ENCODE measurements around the gene OGA.

The OGA gene

GRCh38 chr10:101769541-101770180 is 48.6 kb downstream of the OGA start:
- Histone ChIP-seq H3K9me3 (ENCODE audit: control insufficient read depth, insufficient read depth, low read length) (no peaks in the 10 kb centered on the region), H3K36me3 (ENCODE audit: control insufficient read depth, insufficient read depth, low read length) (no peaks in the 10 kb centered on the region), H3K4me1 (ENCODE audit: control insufficient read depth, insufficient read depth, low read length) (peaks cover 11% of the 10 kb centered on the region), H3K4me3 (ENCODE audit: low read depth, low read length) (no peak overlapping the region), H3K27me3 (ENCODE audit: control insufficient read depth, insufficient read depth, low read length) (peaks cover 34% of the 10 kb centered on the region), H3K9ac (ENCODE audit: low read depth, low read length) (no peak overlapping the region)

GRCh38 chr10:101768791-101769170 is 49.5 kb downstream of the OGA start:
- Histone ChIP-seq H3K9ac (ENCODE audit: low read depth, low read length) (no peak overlapping the region), H3K4me3 (ENCODE audit: low read depth, low read length) (no peak overlapping the region), H3K27me3 (ENCODE audit: control insufficient read depth, insufficient read depth, low read length) (peaks cover 26% of the 10 kb centered on the region), H3K9me3 (ENCODE audit: control insufficient read depth, insufficient read depth, low read length) (no peaks in the 10 kb centered on the region), H3K36me3 (ENCODE audit: control insufficient read depth, insufficient read depth, low read length) (no peaks in the 10 kb centered on the region), H3K4me1 (ENCODE audit: control insufficient read depth, insufficient read depth, low read length) (peaks cover 10% of the 10 kb centered on the region)

GRCh38 chr10:101767966-101768790 is 50.1 kb downstream of the OGA start:
- Histone ChIP-seq H3K36me3 (ENCODE audit: control insufficient read depth, insufficient read depth, low read length) (no peaks in the 10 kb centered on the region), H3K27me3 (ENCODE audit: control insufficient read depth, insufficient read depth, low read length) (peaks cover 20% of the 10 kb centered on the region), H3K4me1 (ENCODE audit: control insufficient read depth, insufficient read depth, low read length) (peaks cover 6% of the 10 kb centered on the region), H3K4me3 (ENCODE audit: low read depth, low read length) (no peak overlapping the region), H3K9me3 (ENCODE audit: control insufficient read depth, insufficient read depth, low read length) (no peaks in the 10 kb centered on the region), H3K9ac (ENCODE audit: low read depth, low read length) (no peak overlapping the region)

GRCh38 chr10:101767600-101767945 is 50.7 kb downstream of the OGA start:
- Histone ChIP-seq H3K9me3 (ENCODE audit: control insufficient read depth, insufficient read depth, low read length) (no peaks in the 10 kb centered on the region), H3K4me1 (ENCODE audit: control insufficient read depth, insufficient read depth, low read length) (peaks cover 2% of the 10 kb centered on the region), H3K27me3 (ENCODE audit: control insufficient read depth, insufficient read depth, low read length) (peaks cover 14% of the 10 kb centered on the region), H3K4me3 (ENCODE audit: low read depth, low read length) (no peak overlapping the region), H3K36me3 (ENCODE audit: control insufficient read depth, insufficient read depth, low read length) (no peaks in the 10 kb centered on the region), H3K9ac (ENCODE audit: low read depth, low read length) (no peak overlapping the region)

GRCh38 chr10:101766753-101767599 is 51.3 kb downstream of the OGA start:
- Histone ChIP-seq H3K4me1 (ENCODE audit: control insufficient read depth, insufficient read depth, low read length) (peaks cover 1% of the 10 kb centered on the region), H3K4me3 (ENCODE audit: low read depth, low read length) (no peak overlapping the region), H3K36me3 (ENCODE audit: control insufficient read depth, insufficient read depth, low read length) (no peaks in the 10 kb centered on the region), H3K27me3 (ENCODE audit: control insufficient read depth, insufficient read depth, low read length) (peaks cover 8% of the 10 kb centered on the region), H3K9me3 (ENCODE audit: control insufficient read depth, insufficient read depth, low read length) (no peaks in the 10 kb centered on the region), H3K9ac (ENCODE audit: low read depth, low read length) (no peak overlapping the region)

DNA sequence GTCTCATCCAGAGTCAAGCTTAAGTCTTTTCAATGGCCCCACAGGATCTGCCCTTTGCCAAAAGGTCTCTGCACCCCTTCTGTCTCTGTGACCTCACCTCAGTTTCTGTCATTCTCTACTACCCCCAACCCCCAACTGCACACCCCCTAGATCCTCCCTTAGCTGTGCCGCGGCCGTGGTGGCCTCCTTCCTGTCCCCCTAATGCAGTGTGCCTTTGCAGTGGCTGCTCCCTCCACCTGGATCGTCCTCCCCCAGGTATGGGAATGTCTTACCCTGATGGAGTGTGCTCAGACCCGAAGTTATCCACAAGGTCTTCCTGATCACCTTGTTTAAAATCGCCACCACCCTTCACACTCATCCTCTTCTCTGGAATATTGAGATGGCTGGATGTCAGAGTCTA is 51.9 kb downstream of the OGA start:
- peaks cover 3% of the 10 kb centered on the region for H3K27me3 ChIP-seq (ENCODE audit: control insufficient read depth, insufficient read depth, low read length)
- no peaks in the 10 kb centered on the region for H3K36me3 ChIP-seq (ENCODE audit: control insufficient read depth, insufficient read depth, low read length)
- no peaks in the 10 kb centered on the region for H3K4me1 ChIP-seq (ENCODE audit: control insufficient read depth, insufficient read depth, low read length)

DNA sequence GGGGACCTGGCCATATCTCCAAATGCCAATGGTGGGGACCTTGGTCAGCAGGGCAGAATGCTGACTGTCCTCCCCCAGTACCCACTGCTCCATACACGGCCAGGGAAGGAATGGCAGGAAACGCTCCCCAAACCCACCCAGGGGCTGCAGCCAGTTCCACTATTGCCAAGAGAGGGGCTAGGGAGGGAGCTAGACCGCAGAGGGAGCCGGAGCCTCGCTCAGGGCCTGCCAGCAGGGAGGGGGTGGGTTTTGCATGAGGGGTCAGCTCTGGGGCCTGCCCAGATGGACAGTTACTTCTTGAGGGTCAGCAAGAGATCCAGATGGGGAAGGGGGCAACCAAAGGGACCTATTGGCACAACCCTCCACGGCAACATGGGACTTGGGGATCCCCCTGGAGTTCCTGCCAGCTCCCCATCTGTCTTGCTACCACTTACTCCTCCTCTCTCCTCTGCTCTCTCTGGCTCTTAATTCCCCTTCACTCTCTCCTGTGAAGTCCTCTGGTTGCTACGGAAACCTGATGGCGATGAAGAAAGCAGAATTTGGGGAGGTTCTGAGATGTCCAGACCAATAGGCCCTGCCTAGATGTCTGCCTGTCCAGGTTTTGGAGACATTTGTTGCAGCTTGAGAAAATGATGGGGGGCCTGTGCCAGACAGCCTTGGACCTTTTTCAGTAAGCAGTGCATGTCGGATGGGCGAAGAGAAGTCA is 55.0 kb downstream of the OGA start:
- Histone ChIP-seq H3K4me3 (ENCODE audit: low read depth, low read length) (no peak overlapping the region), H3K27me3 (ENCODE audit: control insufficient read depth, insufficient read depth, low read length) (peaks cover 5% of the 10 kb centered on the region), H3K9ac (ENCODE audit: low read depth, low read length) (no peak overlapping the region), H3K36me3 (ENCODE audit: control insufficient read depth, insufficient read depth, low read length) (no peaks in the 10 kb centered on the region), H3K9me3 (ENCODE audit: control insufficient read depth, insufficient read depth, low read length) (no peaks in the 10 kb centered on the region), H3K4me1 (ENCODE audit: control insufficient read depth, insufficient read depth, low read length) (no peaks in the 10 kb centered on the region)

More for the DNA sequence above, 51.9 kb downstream of the OGA start:
- H3K9ac ChIP-seq (ENCODE audit: low read depth, low read length), result no peak overlapping the region
- H3K9me3 ChIP-seq (ENCODE audit: control insufficient read depth, insufficient read depth, low read length), result no peaks in the 10 kb centered on the region
- H3K4me3 ChIP-seq (ENCODE audit: low read depth, low read length), result no peak overlapping the region

GRCh38 chr10:101762736-101763135 is 55.5 kb downstream of the OGA start:
- no peak overlapping the region for H3K9ac ChIP-seq (ENCODE audit: low read depth, low read length)
- H3K27me3 ChIP-seq (ENCODE audit: control insufficient read depth, insufficient read depth, low read length), result peaks cover 6% of the 10 kb centered on the region

DNA sequence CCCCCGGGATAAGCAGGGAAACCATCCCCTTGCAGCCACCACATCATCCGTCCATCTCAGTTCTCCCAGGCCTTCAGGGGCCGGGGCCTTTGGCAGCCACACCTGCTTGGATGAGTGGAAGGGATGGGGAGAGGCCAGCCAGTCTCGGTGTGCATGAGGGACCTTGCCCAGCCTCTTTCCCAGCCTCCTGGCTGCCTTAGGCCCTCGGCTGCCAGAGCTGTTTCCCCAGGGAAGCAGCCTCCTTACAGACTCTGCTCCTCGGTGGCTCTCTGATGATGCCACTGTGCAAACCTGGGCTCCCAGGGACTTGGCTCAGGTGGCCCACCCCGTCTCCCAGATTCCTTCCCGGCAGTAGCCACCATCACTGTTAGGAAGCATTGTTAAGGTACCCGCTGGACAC is 57.0 kb downstream of the OGA start:
- Histone ChIP-seq H3K4me3 (ENCODE audit: low read depth, low read length) (no peak overlapping the region), H3K36me3 (ENCODE audit: control insufficient read depth, insufficient read depth, low read length) (no peaks in the 10 kb centered on the region), H3K9ac (ENCODE audit: low read depth, low read length) (no peak overlapping the region), H3K9me3 (ENCODE audit: control insufficient read depth, insufficient read depth, low read length) (no peaks in the 10 kb centered on the region), H3K27me3 (ENCODE audit: control insufficient read depth, insufficient read depth, low read length) (peaks cover 7% of the 10 kb centered on the region), H3K4me1 (ENCODE audit: control insufficient read depth, insufficient read depth, low read length) (no peaks in the 10 kb centered on the region)

More at GRCh38 chr10:101762736-101763135, 55.5 kb downstream of the OGA start:
- H3K36me3 ChIP-seq (ENCODE audit: control insufficient read depth, insufficient read depth, low read length), result no peaks in the 10 kb centered on the region
- no peaks in the 10 kb centered on the region for H3K4me1 ChIP-seq (ENCODE audit: control insufficient read depth, insufficient read depth, low read length)
- no peaks in the 10 kb centered on the region for H3K9me3 ChIP-seq (ENCODE audit: control insufficient read depth, insufficient read depth, low read length)
- H3K4me3 ChIP-seq (ENCODE audit: low read depth, low read length), result no peak overlapping the region

DNA sequence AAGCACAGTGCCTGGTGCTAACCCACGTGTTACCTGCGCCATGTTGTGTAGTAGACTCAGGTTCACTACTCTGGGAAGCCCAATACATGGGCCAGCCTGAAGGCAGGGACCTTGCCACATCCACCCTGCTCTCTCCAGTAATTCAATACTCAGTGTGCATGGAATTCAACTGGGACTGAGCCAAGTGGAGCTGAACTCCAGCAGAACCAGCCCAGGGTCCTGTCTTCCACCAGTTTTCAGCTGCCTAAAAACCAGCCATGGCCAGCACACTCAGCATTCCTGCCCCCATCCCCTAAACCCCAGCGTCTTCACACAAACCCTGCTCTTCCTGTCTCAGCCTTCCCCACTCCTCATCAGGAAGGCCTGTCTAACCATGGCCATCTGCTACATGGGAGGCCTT is 57.7 kb downstream of the OGA start:
- Histone ChIP-seq H3K27me3 (ENCODE audit: control insufficient read depth, insufficient read depth, low read length) (peaks cover 7% of the 10 kb centered on the region), H3K9me3 (ENCODE audit: control insufficient read depth, insufficient read depth, low read length) (no peaks in the 10 kb centered on the region), H3K4me1 (ENCODE audit: control insufficient read depth, insufficient read depth, low read length) (no peaks in the 10 kb centered on the region), H3K9ac (ENCODE audit: low read depth, low read length) (no peak overlapping the region), H3K4me3 (ENCODE audit: low read depth, low read length) (no peak overlapping the region), H3K36me3 (ENCODE audit: control insufficient read depth, insufficient read depth, low read length) (no peaks in the 10 kb centered on the region)
